Fibroblast of lung (primary cell): ENCODE measurements around the gene GABRR2.

ENCODE experiments used
- EZH2 ChIP-seq: IDR thresholded peaks from 2 replicates; pipeline ENCODE4 v1.5.1; 2012; ENCODE audit warnings: low read length, control low read depth, mild to moderate bottlenecking; ENCODE audit errors: missing control alignments
- TF ChIP-seq, protein P1 (sequence below), 2 donors: IDR thresholded peaks in 1 of 2; conservative IDR thresholded peaks in 1 of 2; 1 replicate in 1 of 2; 2 replicates in 1 of 2; pipeline ENCODE4 v1.5.1; 2011 to 2012; ENCODE audit warnings: low read length in 2 of 2, control low read depth in 1 of 2, inconsistent platforms in 1 of 2, low read depth in 1 of 2, mild to moderate bottlenecking in 1 of 2

- TF ChIP-seq EZH2: no peak
- TF ChIP-seq, protein P1, sequence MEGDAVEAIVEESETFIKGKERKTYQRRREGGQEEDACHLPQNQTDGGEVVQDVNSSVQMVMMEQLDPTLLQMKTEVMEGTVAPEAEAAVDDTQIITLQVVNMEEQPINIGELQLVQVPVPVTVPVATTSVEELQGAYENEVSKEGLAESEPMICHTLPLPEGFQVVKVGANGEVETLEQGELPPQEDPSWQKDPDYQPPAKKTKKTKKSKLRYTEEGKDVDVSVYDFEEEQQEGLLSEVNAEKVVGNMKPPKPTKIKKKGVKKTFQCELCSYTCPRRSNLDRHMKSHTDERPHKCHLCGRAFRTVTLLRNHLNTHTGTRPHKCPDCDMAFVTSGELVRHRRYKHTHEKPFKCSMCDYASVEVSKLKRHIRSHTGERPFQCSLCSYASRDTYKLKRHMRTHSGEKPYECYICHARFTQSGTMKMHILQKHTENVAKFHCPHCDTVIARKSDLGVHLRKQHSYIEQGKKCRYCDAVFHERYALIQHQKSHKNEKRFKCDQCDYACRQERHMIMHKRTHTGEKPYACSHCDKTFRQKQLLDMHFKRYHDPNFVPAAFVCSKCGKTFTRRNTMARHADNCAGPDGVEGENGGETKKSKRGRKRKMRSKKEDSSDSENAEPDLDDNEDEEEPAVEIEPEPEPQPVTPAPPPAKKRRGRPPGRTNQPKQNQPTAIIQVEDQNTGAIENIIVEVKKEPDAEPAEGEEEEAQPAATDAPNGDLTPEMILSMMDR (conservative IDR thresholded peaks at IDR 0.05 in 1 of 2, IDR thresholded peaks at IDR 0.05 in 1 of 2; ENCODE audit: low read depth in 1 of 2, low read length in 2 of 2): no peak
Observed at GRCh38 chr6:89353702-89354392, 38.7 kb upstream of the GABRR2 start.
